Ecto neural progenitor cell (in vitro differentiated cells): ENCODE data around the gene MED14.

Experiments
- DNase-seq: peaks from one replicate; pipeline ENCODE4 v3.0.0-alpha.2; 2018; ENCODE audit warnings: low spot score

MED14 gene

GRCh38 chrX:40603446-40603845 lies 131.9 kb downstream of the MED14 start:
- DNase-seq, result no peak
